IMR-90 (cell line): ENCODE results near the gene CACNA2D1. TPM values are rescaled to one million over a fixed set of nuclear protein-coding genes. Genes with fewer than 3 reads are reported as not detected.

Experiments used
- ATAC-seq: fragments of 200-7000 bp; cut with Tn5 transposase; 2 replicates; pipeline ENCODE4 v1.9.1; 2020; ENCODE audit warnings: low read depth, mild to moderate bottlenecking, moderate library complexity
- BruUV-seq: library from RNA; stranded (reverse); fragments of 400-500 nt; replicated peaks from 2 replicates; lab custom pipeline; 2021; lab: Mats Ljungman, UMichigan
- CTCF ChIA-PET: fragments of 300-600 bp; formaldehyde crosslinking; extraction: SDS; loops from one replicate; lab custom pipeline; 2021; ENCODE audit warnings: antibody characterized with exemption; lab: Yijun Ruan, JAX
- POLR2A ChIA-PET: fragments of 300-600 bp; sonication (Branson Sonifier 250); formaldehyde crosslinking; loops from one replicate; lab custom pipeline; 2022; ENCODE audit warnings: antibody characterized with exemption; ENCODE audit not compliant: unreplicated experiment; lab: Charles Lee
- DNase-seq: peaks from one replicate; pipeline ENCODE4 v3.0.0; 2013
- H2AFZ ChIP-seq: replicated peaks from 2 replicates; pipeline ENCODE3; 2013; ENCODE audit warnings: low read length, mild to moderate bottlenecking; ENCODE audit not compliant: poor library complexity
- H2AK5ac ChIP-seq: 2 replicates; pipeline ENCODE4 v1.6.1; 2013; ENCODE audit warnings: low read depth, low read length, inconsistent platforms
- H2AK9ac ChIP-seq: replicated peaks from 2 replicates; pipeline ENCODE3; 2013; ENCODE audit warnings: mild to moderate bottlenecking, low read depth, low read length, moderate library complexity; ENCODE audit not compliant: poor library complexity
- H2BK120ac ChIP-seq: 2 replicates; pipeline ENCODE4 v1.6.1; 2013; ENCODE audit warnings: low read depth, low read length, inconsistent platforms
- H2BK15ac ChIP-seq: 3 replicates; pipeline ENCODE4 v1.6.1; 2013; ENCODE audit warnings: low read depth, low read length, inconsistent platforms
- H2BK20ac ChIP-seq: 2 replicates; pipeline ENCODE4 v1.6.1; 2013; ENCODE audit warnings: low read depth, mild to moderate bottlenecking, inconsistent platforms, low read length, moderate library complexity
- H2BK5ac ChIP-seq: 2 replicates; pipeline ENCODE4 v1.6.1; 2013; ENCODE audit warnings: mild to moderate bottlenecking, low read depth, low read length, inconsistent platforms; ENCODE audit not compliant: poor library complexity, severe bottlenecking
- H3K14ac ChIP-seq: replicated peaks from 2 replicates; pipeline ENCODE4 v1.6.1; 2013; ENCODE audit warnings: low read depth, low read length, inconsistent platforms
- H3K18ac ChIP-seq: 2 replicates; pipeline ENCODE4 v1.6.1; 2013; ENCODE audit warnings: low read depth, low read length, control low read depth
- H3K23ac ChIP-seq: 2 replicates; pipeline ENCODE4 v1.6.1; 2013; ENCODE audit warnings: low read depth, low read length, inconsistent platforms
- H3K27ac ChIP-seq: 2 replicates; pipeline ENCODE4 v1.5.1; 2013; ENCODE audit warnings: mild to moderate bottlenecking, control low read depth, low read length; ENCODE audit not compliant: insufficient read depth
- H3K27me3 ChIP-seq: 2 replicates; pipeline ENCODE4 v1.6.1; 2013; ENCODE audit warnings: low read length; ENCODE audit not compliant: control insufficient read depth, insufficient read depth
- H3K36me3 ChIP-seq: 2 replicates; pipeline ENCODE4 v1.6.1; 2013; ENCODE audit warnings: low read length, mixed read lengths; ENCODE audit not compliant: control insufficient read depth, insufficient read depth
- H3K4ac ChIP-seq: 2 replicates; pipeline ENCODE4 v1.6.1; 2013; ENCODE audit warnings: low read depth, low read length, inconsistent platforms
- H3K4me1 ChIP-seq: 2 replicates; pipeline ENCODE4 v1.6.1; 2013; ENCODE audit warnings: low read length, mixed read lengths; ENCODE audit not compliant: control insufficient read depth, insufficient read depth
- H3K4me2 ChIP-seq: 2 replicates; pipeline ENCODE4 v1.6.1; 2013; ENCODE audit warnings: low read depth, mild to moderate bottlenecking, control low read depth, low read length, moderate library complexity
- H3K4me3 ChIP-seq: 2 replicates; pipeline ENCODE4 v1.5.1; 2013; ENCODE audit warnings: low read depth, mild to moderate bottlenecking, control low read depth, low read length, moderate library complexity; ENCODE audit not compliant: insufficient read depth
- H3K56ac ChIP-seq: 2 replicates; pipeline ENCODE4 v1.6.1; 2013; ENCODE audit warnings: low read length, inconsistent platforms; ENCODE audit not compliant: insufficient read depth; ENCODE audit errors: extremely low read depth
- H3K79me1 ChIP-seq, 2 experiments: 2 replicates each; pipeline ENCODE4 v1.6.1; 2013; ENCODE audit warnings: low read length in 2 of 2, inconsistent platforms in 1 of 2, low read depth in 1 of 2
- H3K9ac ChIP-seq: 2 replicates; pipeline ENCODE4 v1.6.1; 2013; ENCODE audit warnings: low read depth, low read length, control low read depth
- H3K9me1 ChIP-seq: 2 replicates; pipeline ENCODE4 v1.6.1; 2013; ENCODE audit warnings: low read length, inconsistent platforms; ENCODE audit not compliant: insufficient read depth
- H3K9me3 ChIP-seq: 2 replicates; pipeline ENCODE4 v1.6.1; 2013; ENCODE audit warnings: low read length; ENCODE audit not compliant: control insufficient read depth, insufficient read depth
- H4K20me1 ChIP-seq: 2 replicates; pipeline ENCODE4 v1.6.1; 2013; ENCODE audit warnings: low read length, inconsistent platforms; ENCODE audit not compliant: insufficient read depth
- H4K5ac ChIP-seq: 2 replicates; pipeline ENCODE4 v1.6.1; 2013; ENCODE audit warnings: mild to moderate bottlenecking, low read depth, low read length, control low read depth
- H4K8ac ChIP-seq, 2 experiments: 2 replicates each; pipeline ENCODE4 v1.6.1; 2013; ENCODE audit warnings: low read depth in 2 of 2, low read length in 2 of 2, control low read depth in 1 of 2, inconsistent platforms in 1 of 2
- H4K91ac ChIP-seq: 2 replicates; pipeline ENCODE4 v1.6.1; 2013; ENCODE audit warnings: low read depth, low read length, inconsistent platforms; ENCODE audit not compliant: insufficient read depth
- BHLHE40 ChIP-seq: fragments of 150-350 bp; IDR thresholded peaks from 2 replicates; pipeline ENCODE4 v1.6.1; 2016; ENCODE audit warnings: mild to moderate bottlenecking, low read depth, low read length
- CEBPB ChIP-seq: IDR thresholded peaks from 2 replicates; pipeline ENCODE4 v1.6.1; 2012; ENCODE audit warnings: low read depth, low read length, improper control_type of control experiment
- CHD1 ChIP-seq: IDR thresholded peaks from 2 replicates; pipeline ENCODE4 v1.6.1; 2012; ENCODE audit warnings: low read depth, low read length, improper control_type of control experiment
- FOS ChIP-seq: fragments of 150-350 bp; IDR thresholded peaks from 2 replicates; pipeline ENCODE4 v1.6.1; 2016; ENCODE audit warnings: low read depth, low read length
- MAFK ChIP-seq: IDR thresholded peaks from 2 replicates; pipeline ENCODE4 v1.6.1; 2012; ENCODE audit warnings: low read depth, low read length, improper control_type of control experiment
- MAZ ChIP-seq: IDR thresholded peaks from 2 replicates; pipeline ENCODE4 v1.6.1; 2012; ENCODE audit warnings: low read depth, mild to moderate bottlenecking, low read length, improper control_type of control experiment, moderate library complexity, borderline replicate concordance
- MXI1 ChIP-seq: IDR thresholded peaks from 2 replicates; pipeline ENCODE4 v1.6.1; 2012; ENCODE audit warnings: low read depth, mild to moderate bottlenecking, low read length, moderate library complexity, borderline replicate concordance
- NFE2L2 ChIP-seq: fragments of 150-350 bp; IDR thresholded peaks from 2 replicates; pipeline ENCODE4 v1.6.1; 2016; ENCODE audit warnings: low read depth, mild to moderate bottlenecking, low read length
- POLR2A ChIP-seq: IDR thresholded peaks from 2 replicates; pipeline ENCODE4 v1.6.1; 2012; ENCODE audit warnings: mild to moderate bottlenecking, low read depth, low read length
- RAD21 ChIP-seq: IDR thresholded peaks from 2 replicates; pipeline ENCODE4 v1.6.1; 2012; ENCODE audit warnings: low read length, improper control_type of control experiment
- RCOR1 ChIP-seq: IDR thresholded peaks from 2 replicates; pipeline ENCODE4 v1.6.1; 2012; ENCODE audit warnings: mild to moderate bottlenecking, low read length, improper control_type of control experiment; ENCODE audit not compliant: insufficient replicate concordance
- RFX5 ChIP-seq: IDR thresholded peaks from 2 replicates; pipeline ENCODE4 v1.8.0; 2012; ENCODE audit warnings: low read depth, mild to moderate bottlenecking, low read length, moderate library complexity
- SMC3 ChIP-seq: fragments of 150-350 bp; IDR thresholded peaks from 2 replicates; pipeline ENCODE4 v1.6.1; 2016; ENCODE audit warnings: low read depth, mild to moderate bottlenecking, antibody characterized with exemption, low read length, moderate library complexity
- WGBS, 2 experiments: methylation state at CpG; one replicate each; pipeline versions ENCODE4 v1.1.5 to v1.1.7; 2013; ENCODE audit warnings: missing lambda C conversion rate in 2 of 2; ENCODE audit not compliant: insufficient read length in 1 of 2; ENCODE audit errors: extremely low coverage in 2 of 2; 5-methylcytosine and 5-hydroxymethylcytosine counted together
- dilution Hi-C: fragments of 300-500 bp; cut with HindIII; formaldehyde crosslinking; loops from one replicate; pipeline ENCODE4 v1.14.3; 2018; ENCODE audit warnings: low sequenced_read_pairs; ENCODE audit not compliant: unreplicated experiment
- in situ Hi-C: fragments of 300-500 bp; cut with MboI; formaldehyde crosslinking; loops from 3 replicates; pipeline ENCODE4 v1.14.3; 2019; ENCODE audit warnings: low sequenced_read_pairs, inconsistent platforms, mixed read lengths
- intact Hi-C: fragments of 100-400 bp; cut with micrococcal nuclease; formaldehyde crosslinking; loops from 2 replicates; pipeline ENCODE4 v1.10.0; 2022
- polyA plus RNA-seq, 3 experiments: library from polyadenylated mRNA; depleted of rRNA; stranded (reverse); fragments of >200 nt; gene quantifications; 2 replicates each; pipeline ENCODE4 v1.2.3, GENCODE V29; 2012; ENCODE audit warnings: low replicate concordance in 1 of 3
- total RNA-seq: library from RNA; depleted of rRNA; stranded (reverse); fragments of >200 nt; gene quantifications from 2 replicates; pipeline ENCODE4 v1.2.3, GENCODE V29; 2012
- TF ChIP-seq, protein P1 (sequence below): fragments of 150-350 bp; IDR thresholded peaks from 2 replicates; pipeline ENCODE4 v1.6.1; 2016; ENCODE audit warnings: low read depth, mild to moderate bottlenecking, low read length, moderate library complexity, borderline replicate concordance
- TF ChIP-seq, protein P2 (sequence below): conservative IDR thresholded peaks from 2 replicates; pipeline ENCODE4 v1.5.1; 2012; ENCODE audit warnings: mild to moderate bottlenecking, low read depth, low read length, improper control_type of control experiment
- TF ChIP-seq, protein P3 (sequence below): fragments of 150-350 bp; IDR thresholded peaks from 2 replicates; pipeline ENCODE4 v1.6.1; 2017; ENCODE audit warnings: mild to moderate bottlenecking, antibody characterized with exemption, low read length, low read depth

CACNA2D1 gene
- total and polyA plus RNA-seq, 2 of the 4 experiments (the other 2 are of a cell fraction), result 5.8 to 21.9 TPM

DNA sequence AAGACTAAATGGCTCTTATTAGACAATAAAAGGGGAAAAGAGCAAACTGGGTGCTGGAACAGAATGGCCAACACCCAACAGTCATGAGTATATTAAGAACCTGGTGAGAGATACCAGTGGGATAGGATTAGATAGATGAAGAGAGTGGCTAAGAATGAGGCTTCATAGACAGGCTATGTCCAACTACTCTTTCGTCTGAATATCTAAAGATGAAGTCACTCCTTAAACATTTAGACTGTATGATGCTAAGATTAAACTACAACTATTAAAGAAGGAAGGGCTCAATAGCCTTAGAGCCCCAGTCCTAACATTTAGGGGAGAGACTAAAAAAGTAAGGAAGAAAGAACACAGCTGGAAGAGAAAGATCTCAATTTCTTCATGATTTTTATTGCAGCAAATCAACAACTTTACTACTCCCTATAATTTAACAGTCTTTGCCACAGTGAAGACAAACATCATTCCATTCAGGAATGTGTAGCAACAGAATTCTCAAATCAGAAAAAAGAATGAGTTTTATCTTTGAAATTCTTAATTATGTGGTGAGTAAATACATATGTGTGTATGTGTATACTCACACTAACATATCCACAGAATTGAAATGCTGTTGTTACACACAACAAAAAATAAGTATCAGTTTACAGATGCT lies 45.6 kb downstream of the CACNA2D1 start:
- no peak overlapping the region for H4K5ac ChIP-seq
- H3K79me1 ChIP-seq, result peaks cover 6 to 7% of the 10 kb centered on the region in 2 experiments; a peak in 2 of 4 replicates
- no peak overlapping the region for H3K4me3 ChIP-seq
- no peak overlapping the region for H4K8ac ChIP-seq
- no peak overlapping the region for H3K14ac ChIP-seq
- H3K36me3 ChIP-seq, result no peaks in the 10 kb centered on the region
- no peak overlapping the region for H3K18ac ChIP-seq
- no peaks in the 10 kb centered on the region for H3K27me3 ChIP-seq
- dilution Hi-C loops (no loop called here), in situ Hi-C loops (no loop called here), intact Hi-C loops (no loop called here)
- H3K4ac ChIP-seq, result no peak overlapping the region
- H2BK15ac ChIP-seq, result no peak overlapping the region
- DNase-seq (peak; percentile 22), ATAC-seq (peak; percentile 87)
- no peak overlapping the region for H2BK120ac ChIP-seq
- no peak overlapping the region for H3K27ac ChIP-seq
- ChIA-PET CTCF (no interaction called here), POLR2A (no interaction called here)
- BruUV-seq, result no TSS peak
- H2AK9ac ChIP-seq, result no peak overlapping the region
- no peak overlapping the region for H3K56ac ChIP-seq
- H4K91ac ChIP-seq, result no peak overlapping the region
- no peak overlapping the region for H2BK20ac ChIP-seq
- H2AK5ac ChIP-seq, result no peak overlapping the region
- H2AFZ ChIP-seq, result no peak overlapping the region
- H3K9ac ChIP-seq, result no peak overlapping the region
- peaks cover 2% of the 10 kb centered on the region; the same call in 1 of the 2 replicates for H3K9me3 ChIP-seq
- H3K23ac ChIP-seq, result no peak overlapping the region
- H4K20me1 ChIP-seq, result no peaks in the 10 kb centered on the region
- H2BK5ac ChIP-seq, result no peak overlapping the region
- no peak overlapping the region for H3K4me2 ChIP-seq
- no CpG with 5 or more reads among the region's 1 CpG for WGBS, 2 experiments
- H3K4me1 ChIP-seq, result no peaks in the 10 kb centered on the region; the same call in 1 of the 2 replicates
- no peaks in the 10 kb centered on the region for H3K9me1 ChIP-seq
- TF ChIP-seq, protein P1, sequence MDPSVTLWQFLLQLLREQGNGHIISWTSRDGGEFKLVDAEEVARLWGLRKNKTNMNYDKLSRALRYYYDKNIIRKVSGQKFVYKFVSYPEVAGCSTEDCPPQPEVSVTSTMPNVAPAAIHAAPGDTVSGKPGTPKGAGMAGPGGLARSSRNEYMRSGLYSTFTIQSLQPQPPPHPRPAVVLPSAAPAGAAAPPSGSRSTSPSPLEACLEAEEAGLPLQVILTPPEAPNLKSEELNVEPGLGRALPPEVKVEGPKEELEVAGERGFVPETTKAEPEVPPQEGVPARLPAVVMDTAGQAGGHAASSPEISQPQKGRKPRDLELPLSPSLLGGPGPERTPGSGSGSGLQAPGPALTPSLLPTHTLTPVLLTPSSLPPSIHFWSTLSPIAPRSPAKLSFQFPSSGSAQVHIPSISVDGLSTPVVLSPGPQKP, result no peak
- TF ChIP-seq RCOR1 (no peak), MAFK (no peak), MAZ (no peak), CEBPB (no peak), SMC3 (no peak), BHLHE40 (no peak), POLR2A (no peak), NFE2L2 (no peak), RFX5 (no peak), FOS (no peak), CHD1 (no peak), MXI1 (no peak), RAD21 (no peak)
- TF ChIP-seq, protein P2, sequence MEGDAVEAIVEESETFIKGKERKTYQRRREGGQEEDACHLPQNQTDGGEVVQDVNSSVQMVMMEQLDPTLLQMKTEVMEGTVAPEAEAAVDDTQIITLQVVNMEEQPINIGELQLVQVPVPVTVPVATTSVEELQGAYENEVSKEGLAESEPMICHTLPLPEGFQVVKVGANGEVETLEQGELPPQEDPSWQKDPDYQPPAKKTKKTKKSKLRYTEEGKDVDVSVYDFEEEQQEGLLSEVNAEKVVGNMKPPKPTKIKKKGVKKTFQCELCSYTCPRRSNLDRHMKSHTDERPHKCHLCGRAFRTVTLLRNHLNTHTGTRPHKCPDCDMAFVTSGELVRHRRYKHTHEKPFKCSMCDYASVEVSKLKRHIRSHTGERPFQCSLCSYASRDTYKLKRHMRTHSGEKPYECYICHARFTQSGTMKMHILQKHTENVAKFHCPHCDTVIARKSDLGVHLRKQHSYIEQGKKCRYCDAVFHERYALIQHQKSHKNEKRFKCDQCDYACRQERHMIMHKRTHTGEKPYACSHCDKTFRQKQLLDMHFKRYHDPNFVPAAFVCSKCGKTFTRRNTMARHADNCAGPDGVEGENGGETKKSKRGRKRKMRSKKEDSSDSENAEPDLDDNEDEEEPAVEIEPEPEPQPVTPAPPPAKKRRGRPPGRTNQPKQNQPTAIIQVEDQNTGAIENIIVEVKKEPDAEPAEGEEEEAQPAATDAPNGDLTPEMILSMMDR, result no peak
- TF ChIP-seq, protein P3, sequence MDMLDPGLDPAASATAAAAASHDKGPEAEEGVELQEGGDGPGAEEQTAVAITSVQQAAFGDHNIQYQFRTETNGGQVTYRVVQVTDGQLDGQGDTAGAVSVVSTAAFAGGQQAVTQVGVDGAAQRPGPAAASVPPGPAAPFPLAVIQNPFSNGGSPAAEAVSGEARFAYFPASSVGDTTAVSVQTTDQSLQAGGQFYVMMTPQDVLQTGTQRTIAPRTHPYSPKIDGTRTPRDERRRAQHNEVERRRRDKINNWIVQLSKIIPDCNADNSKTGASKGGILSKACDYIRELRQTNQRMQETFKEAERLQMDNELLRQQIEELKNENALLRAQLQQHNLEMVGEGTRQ, result no peak
